Osteoblast (primary cell): Measurements from ENCODE around the gene SOX13. TPM values are rescaled to one million over a fixed set of nuclear protein-coding genes. Genes with fewer than 3 reads are reported as not detected.

Experiments used
- DNase-seq: peaks from one replicate; pipeline ENCODE4 v3.0.0; 2011; ENCODE audit warnings: low spot score, mixed read lengths; ENCODE audit not compliant: insufficient read length; ENCODE audit errors: missing footprints
- H2AFZ ChIP-seq: 2 replicates; pipeline ENCODE4 v1.6.0; 2011; ENCODE audit warnings: mild to moderate bottlenecking, low read length
- H3K27ac ChIP-seq: 2 replicates; pipeline ENCODE4 v1.5.1; 2011; ENCODE audit warnings: mild to moderate bottlenecking, low read depth, low read length, moderate library complexity
- H3K27me3 ChIP-seq: 2 replicates; pipeline ENCODE4 v1.6.0; 2012; ENCODE audit warnings: mild to moderate bottlenecking, control low read depth, inconsistent platforms, low read length, moderate library complexity; ENCODE audit not compliant: insufficient read depth
- H3K36me3 ChIP-seq: 2 replicates; pipeline ENCODE4 v1.5.1; 2011; ENCODE audit warnings: mild to moderate bottlenecking, low read length, control low read depth, moderate library complexity; ENCODE audit not compliant: insufficient read depth
- H3K4me1 ChIP-seq: 2 replicates; pipeline ENCODE4 v1.5.1; 2011; ENCODE audit warnings: mild to moderate bottlenecking, low read length, control low read depth, moderate library complexity; ENCODE audit not compliant: insufficient read depth
- H3K4me2 ChIP-seq: 2 replicates; pipeline ENCODE4 v1.6.0; 2011; ENCODE audit warnings: mild to moderate bottlenecking, low read length; ENCODE audit not compliant: insufficient read depth
- H3K4me3 ChIP-seq: fragments of 200-600 bp; sonication (generic); 3 replicates; pipeline ENCODE4 v1.5.1; 2012; ENCODE audit warnings: mild to moderate bottlenecking, low read length, inconsistent platforms; ENCODE audit not compliant: insufficient read depth
- H3K79me2 ChIP-seq: 2 replicates; pipeline ENCODE4 v1.6.0; 2012; ENCODE audit warnings: mild to moderate bottlenecking, low read length, control low read depth, inconsistent platforms; ENCODE audit not compliant: insufficient read depth
- H3K9me3 ChIP-seq: 2 replicates; pipeline ENCODE4 v1.5.1; 2011; ENCODE audit warnings: low read depth, low read length, control low read depth
- H4K20me1 ChIP-seq: 2 replicates; pipeline ENCODE4 v1.6.0; 2012; ENCODE audit warnings: mild to moderate bottlenecking, low read length, control low read depth; ENCODE audit not compliant: insufficient read depth
- total RNA-seq: library from RNA; depleted of rRNA; stranded (reverse); fragments of >200 nt; gene quantifications from 2 replicates; pipeline ENCODE4 v1.2.3, GENCODE V29; 2012
- TF ChIP-seq, protein P1 (sequence below): IDR thresholded peaks from 2 replicates; pipeline ENCODE4 v1.5.1; 2011; ENCODE audit warnings: mild to moderate bottlenecking, low read depth, low read length, moderate library complexity; ENCODE audit errors: extremely low read depth

The SOX13 gene
- 6.8 and 9.0 TPM in 2 replicates for total RNA-seq

DNA sequence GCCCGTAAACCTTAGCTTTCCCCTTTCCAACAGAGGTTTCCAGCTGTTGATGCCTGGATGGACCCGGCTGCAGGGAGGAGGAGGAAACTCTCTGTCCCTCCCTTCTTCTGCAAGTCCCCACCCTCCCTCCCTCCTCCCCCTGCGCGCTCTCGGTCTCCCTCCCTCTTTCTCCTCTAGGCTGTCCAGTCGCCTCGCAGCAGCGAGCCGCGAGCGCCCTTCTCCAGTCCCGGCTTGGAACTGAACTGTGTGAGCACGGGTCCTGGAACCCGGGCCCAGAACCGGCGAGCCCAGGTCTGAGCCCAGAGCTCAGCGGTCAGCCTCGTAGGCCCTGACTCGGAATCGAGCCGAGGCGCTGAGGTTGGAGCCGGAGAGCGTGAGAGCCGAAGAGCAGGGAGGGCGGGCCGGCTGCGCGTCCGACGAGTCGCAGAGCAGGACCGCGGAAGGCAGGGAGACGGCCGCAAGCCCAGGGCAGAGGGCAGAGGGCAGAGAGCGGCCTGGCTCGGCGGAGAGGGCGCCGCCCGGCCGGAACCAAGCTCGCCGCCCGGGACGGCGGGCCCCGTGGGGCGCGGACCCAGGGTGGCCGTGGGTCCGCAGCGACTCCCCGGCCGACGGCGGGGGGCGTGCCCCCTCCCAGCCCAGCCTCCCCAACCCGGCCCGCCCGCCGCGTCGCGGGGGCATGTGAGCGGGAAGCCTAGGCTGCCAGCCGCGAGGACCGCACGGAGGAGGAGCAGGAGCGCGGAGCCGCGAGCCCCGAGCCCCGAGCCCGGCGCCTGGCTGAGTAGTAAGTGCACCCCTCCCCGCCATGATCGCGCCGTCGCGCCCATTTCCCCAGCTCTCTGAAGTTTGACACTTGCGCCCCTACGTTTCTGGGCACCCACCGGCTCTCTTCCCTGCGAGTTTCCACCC lies at the start of gene SOX13:
SOX13 (plus strand) TSS at position 185 of the 906 bp plus-strand sequence. CDS start 39,801 bp downstream, outside the sequence.
- peaks cover 9% of the 10 kb centered on the region for H3K4me1 ChIP-seq
- peaks cover 22% of the 10 kb centered on the region for H3K79me2 ChIP-seq
- H3K27me3 ChIP-seq, result no peaks in the 10 kb centered on the region
- peak within 1 kb of the TSS; percentile 97 for H3K4me2 ChIP-seq
- DNase-seq, result peak; percentile 99
- TF ChIP-seq, protein P1, sequence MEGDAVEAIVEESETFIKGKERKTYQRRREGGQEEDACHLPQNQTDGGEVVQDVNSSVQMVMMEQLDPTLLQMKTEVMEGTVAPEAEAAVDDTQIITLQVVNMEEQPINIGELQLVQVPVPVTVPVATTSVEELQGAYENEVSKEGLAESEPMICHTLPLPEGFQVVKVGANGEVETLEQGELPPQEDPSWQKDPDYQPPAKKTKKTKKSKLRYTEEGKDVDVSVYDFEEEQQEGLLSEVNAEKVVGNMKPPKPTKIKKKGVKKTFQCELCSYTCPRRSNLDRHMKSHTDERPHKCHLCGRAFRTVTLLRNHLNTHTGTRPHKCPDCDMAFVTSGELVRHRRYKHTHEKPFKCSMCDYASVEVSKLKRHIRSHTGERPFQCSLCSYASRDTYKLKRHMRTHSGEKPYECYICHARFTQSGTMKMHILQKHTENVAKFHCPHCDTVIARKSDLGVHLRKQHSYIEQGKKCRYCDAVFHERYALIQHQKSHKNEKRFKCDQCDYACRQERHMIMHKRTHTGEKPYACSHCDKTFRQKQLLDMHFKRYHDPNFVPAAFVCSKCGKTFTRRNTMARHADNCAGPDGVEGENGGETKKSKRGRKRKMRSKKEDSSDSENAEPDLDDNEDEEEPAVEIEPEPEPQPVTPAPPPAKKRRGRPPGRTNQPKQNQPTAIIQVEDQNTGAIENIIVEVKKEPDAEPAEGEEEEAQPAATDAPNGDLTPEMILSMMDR, result peak; percentile 16
- peak within 1 kb of the TSS; percentile 82 for H3K4me3 ChIP-seq
- peak within 1 kb of the TSS; percentile 95 for H2AFZ ChIP-seq
- H3K36me3 ChIP-seq, result no peaks in the 10 kb centered on the region
- no peaks in the 10 kb centered on the region for H3K9me3 ChIP-seq
- H3K27ac ChIP-seq, result peak within 1 kb of the TSS; percentile 8
- peaks cover 12% of the 10 kb centered on the region for H4K20me1 ChIP-seq

DNA sequence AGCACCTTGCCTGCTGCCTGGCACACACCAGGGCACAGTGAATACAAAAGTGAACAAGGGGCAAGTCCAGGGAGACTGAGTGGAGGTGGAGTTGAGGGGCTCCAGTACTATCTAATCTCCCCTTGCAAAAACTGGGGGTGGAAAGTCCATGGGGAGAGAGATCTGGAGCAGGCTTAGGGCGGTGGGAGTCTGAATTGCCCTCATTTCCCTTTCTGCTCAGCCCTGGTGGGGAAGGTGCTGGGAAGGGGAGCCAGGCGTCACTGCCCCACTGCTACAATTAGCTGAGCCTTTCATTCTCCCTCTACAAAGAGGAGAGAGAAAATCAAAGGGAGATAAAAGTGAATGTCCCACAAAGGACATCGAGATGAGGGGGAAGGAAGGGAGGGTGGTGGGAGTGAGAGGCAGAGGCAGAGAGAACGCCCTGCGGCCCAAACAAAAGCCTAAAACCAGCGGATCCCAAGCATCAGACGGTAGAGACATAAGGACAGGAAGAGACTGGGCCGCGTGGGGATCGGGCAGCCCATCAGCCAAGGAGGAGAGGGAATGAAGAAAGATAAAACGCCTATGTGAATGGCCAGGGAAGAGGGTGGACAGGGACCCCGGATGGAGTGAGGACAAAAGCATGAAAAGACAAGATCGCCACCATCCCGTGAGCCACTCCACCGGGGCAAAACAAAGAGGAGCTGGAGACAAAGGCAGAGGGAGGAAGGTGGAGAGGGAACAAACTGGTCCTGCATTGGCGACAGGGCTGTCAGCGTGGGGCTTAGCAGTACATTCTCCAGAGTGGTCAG lies 46.8 kb upstream of the SOX13 start:
- TF ChIP-seq, protein P1, result no peak
- Histone ChIP-seq H3K9me3 (no peaks in the 10 kb centered on the region), H2AFZ (no peak overlapping the region), H4K20me1 (no peaks in the 10 kb centered on the region), H3K4me2 (no peak overlapping the region), H3K27me3 (peaks cover 27% of the 10 kb centered on the region), H3K36me3 (no peaks in the 10 kb centered on the region), H3K4me1 (no peaks in the 10 kb centered on the region), H3K79me2 (no peaks in the 10 kb centered on the region), H3K4me3 (no peak overlapping the region), H3K27ac (no peak overlapping the region)
- no peak for DNase-seq

DNA sequence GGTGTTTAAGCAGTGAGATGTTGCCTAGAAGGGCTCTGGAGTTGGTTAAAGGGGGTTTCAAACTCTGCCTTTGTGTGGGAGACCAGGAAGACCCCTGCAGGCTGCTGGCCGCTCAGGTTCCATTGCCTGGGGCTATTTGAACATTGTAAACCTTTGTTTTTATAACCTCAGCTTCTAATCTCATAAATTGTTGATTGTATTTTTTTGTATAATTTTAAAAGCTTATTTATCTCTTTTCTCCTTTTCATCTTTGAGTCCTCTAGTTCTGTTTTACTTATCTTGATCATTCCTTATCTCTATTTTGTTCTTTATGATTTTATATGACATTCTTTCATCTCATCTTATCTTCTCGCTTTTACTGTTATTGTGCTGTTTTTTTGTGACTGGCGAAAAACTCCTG lies 45.5 kb upstream of the SOX13 start:
- Histone ChIP-seq H3K36me3 (no peaks in the 10 kb centered on the region), H3K27ac (no peak overlapping the region), H3K4me1 (no peaks in the 10 kb centered on the region), H2AFZ (no peak overlapping the region), H3K4me3 (no peak overlapping the region), H3K79me2 (no peaks in the 10 kb centered on the region), H3K27me3 (peaks cover 22% of the 10 kb centered on the region), H3K9me3 (no peaks in the 10 kb centered on the region), H3K4me2 (no peak overlapping the region), H4K20me1 (no peaks in the 10 kb centered on the region)
- TF ChIP-seq, protein P1, result no peak
- no peak for DNase-seq

DNA sequence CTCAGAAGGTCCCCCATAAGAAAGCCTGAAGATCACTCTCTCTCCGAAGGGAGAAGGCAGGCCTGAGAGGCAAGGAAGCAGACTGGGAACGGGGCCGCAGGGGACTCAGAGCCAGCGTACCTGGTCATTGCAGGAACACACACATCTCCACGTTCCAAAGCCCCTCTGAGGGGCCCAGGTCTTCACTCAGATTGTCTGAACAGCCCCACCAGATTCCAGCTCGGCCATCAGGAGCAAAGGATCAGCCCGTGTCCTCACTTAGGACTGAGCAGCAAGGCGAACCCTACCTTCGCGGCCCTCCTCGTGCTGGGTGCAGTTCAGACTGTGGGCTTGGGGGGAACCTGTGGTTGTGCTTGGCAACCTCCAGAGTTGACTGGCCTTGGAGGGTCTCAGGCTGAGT lies 43.9 kb upstream of the SOX13 start:
- Histone ChIP-seq H3K27me3 (peaks cover 17% of the 10 kb centered on the region), H2AFZ (no peak overlapping the region), H3K9me3 (no peaks in the 10 kb centered on the region), H3K27ac (no peak overlapping the region), H3K4me2 (no peak overlapping the region), H3K4me3 (no peak overlapping the region), H3K79me2 (no peaks in the 10 kb centered on the region), H3K36me3 (no peaks in the 10 kb centered on the region), H3K4me1 (no peaks in the 10 kb centered on the region), H4K20me1 (no peaks in the 10 kb centered on the region)
- TF ChIP-seq, protein P1, result no peak
- no peak for DNase-seq
